IMR-90 (cell line): Measurements from ENCODE around the gene ITPK1. TPM values are rescaled to one million over a fixed set of nuclear protein-coding genes. Genes with fewer than 3 reads are reported as not detected.

Experiments used
- ATAC-seq: fragments of 200-7000 bp; cut with Tn5 transposase; 2 replicates; pipeline ENCODE4 v1.9.1; 2020; ENCODE audit warnings: low read depth, mild to moderate bottlenecking, moderate library complexity
- BruUV-seq: library from RNA; stranded (reverse); fragments of 400-500 nt; replicated peaks from 2 replicates; lab custom pipeline; 2021; lab: Mats Ljungman, UMichigan
- CTCF ChIA-PET: fragments of 300-600 bp; formaldehyde crosslinking; extraction: SDS; loops from one replicate; lab custom pipeline; 2021; ENCODE audit warnings: antibody characterized with exemption; lab: Yijun Ruan, JAX
- POLR2A ChIA-PET: fragments of 300-600 bp; sonication (Branson Sonifier 250); formaldehyde crosslinking; loops from one replicate; lab custom pipeline; 2022; ENCODE audit warnings: antibody characterized with exemption; ENCODE audit not compliant: unreplicated experiment; lab: Charles Lee
- DNase-seq: peaks from one replicate; pipeline ENCODE4 v3.0.0; 2013
- H2AFZ ChIP-seq: replicated peaks from 2 replicates; pipeline ENCODE3; 2013; ENCODE audit warnings: low read length, mild to moderate bottlenecking; ENCODE audit not compliant: poor library complexity
- H2AK5ac ChIP-seq: 2 replicates; pipeline ENCODE4 v1.6.1; 2013; ENCODE audit warnings: low read depth, low read length, inconsistent platforms
- H2AK9ac ChIP-seq: replicated peaks from 2 replicates; pipeline ENCODE3; 2013; ENCODE audit warnings: mild to moderate bottlenecking, low read depth, low read length, moderate library complexity; ENCODE audit not compliant: poor library complexity
- H2BK120ac ChIP-seq: 2 replicates; pipeline ENCODE4 v1.6.1; 2013; ENCODE audit warnings: low read depth, low read length, inconsistent platforms
- H2BK15ac ChIP-seq: 3 replicates; pipeline ENCODE4 v1.6.1; 2013; ENCODE audit warnings: low read depth, low read length, inconsistent platforms
- H2BK20ac ChIP-seq: 2 replicates; pipeline ENCODE4 v1.6.1; 2013; ENCODE audit warnings: low read depth, mild to moderate bottlenecking, inconsistent platforms, low read length, moderate library complexity
- H2BK5ac ChIP-seq: 2 replicates; pipeline ENCODE4 v1.6.1; 2013; ENCODE audit warnings: mild to moderate bottlenecking, low read depth, low read length, inconsistent platforms; ENCODE audit not compliant: poor library complexity, severe bottlenecking
- H3K14ac ChIP-seq: replicated peaks from 2 replicates; pipeline ENCODE4 v1.6.1; 2013; ENCODE audit warnings: low read depth, low read length, inconsistent platforms
- H3K18ac ChIP-seq: 2 replicates; pipeline ENCODE4 v1.6.1; 2013; ENCODE audit warnings: low read depth, low read length, control low read depth
- H3K23ac ChIP-seq: 2 replicates; pipeline ENCODE4 v1.6.1; 2013; ENCODE audit warnings: low read depth, low read length, inconsistent platforms
- H3K27ac ChIP-seq: 2 replicates; pipeline ENCODE4 v1.5.1; 2013; ENCODE audit warnings: mild to moderate bottlenecking, control low read depth, low read length; ENCODE audit not compliant: insufficient read depth
- H3K27me3 ChIP-seq: 2 replicates; pipeline ENCODE4 v1.6.1; 2013; ENCODE audit warnings: low read length; ENCODE audit not compliant: control insufficient read depth, insufficient read depth
- H3K36me3 ChIP-seq: 2 replicates; pipeline ENCODE4 v1.6.1; 2013; ENCODE audit warnings: low read length, mixed read lengths; ENCODE audit not compliant: control insufficient read depth, insufficient read depth
- H3K4ac ChIP-seq: 2 replicates; pipeline ENCODE4 v1.6.1; 2013; ENCODE audit warnings: low read depth, low read length, inconsistent platforms
- H3K4me1 ChIP-seq: 2 replicates; pipeline ENCODE4 v1.6.1; 2013; ENCODE audit warnings: low read length, mixed read lengths; ENCODE audit not compliant: control insufficient read depth, insufficient read depth
- H3K4me2 ChIP-seq: 2 replicates; pipeline ENCODE4 v1.6.1; 2013; ENCODE audit warnings: low read depth, mild to moderate bottlenecking, control low read depth, low read length, moderate library complexity
- H3K4me3 ChIP-seq: 2 replicates; pipeline ENCODE4 v1.5.1; 2013; ENCODE audit warnings: low read depth, mild to moderate bottlenecking, control low read depth, low read length, moderate library complexity; ENCODE audit not compliant: insufficient read depth
- H3K56ac ChIP-seq: 2 replicates; pipeline ENCODE4 v1.6.1; 2013; ENCODE audit warnings: low read length, inconsistent platforms; ENCODE audit not compliant: insufficient read depth; ENCODE audit errors: extremely low read depth
- H3K79me1 ChIP-seq, 2 experiments: 2 replicates each; pipeline ENCODE4 v1.6.1; 2013; ENCODE audit warnings: low read length in 2 of 2, inconsistent platforms in 1 of 2, low read depth in 1 of 2
- H3K9ac ChIP-seq: 2 replicates; pipeline ENCODE4 v1.6.1; 2013; ENCODE audit warnings: low read depth, low read length, control low read depth
- H3K9me1 ChIP-seq: 2 replicates; pipeline ENCODE4 v1.6.1; 2013; ENCODE audit warnings: low read length, inconsistent platforms; ENCODE audit not compliant: insufficient read depth
- H3K9me3 ChIP-seq: 2 replicates; pipeline ENCODE4 v1.6.1; 2013; ENCODE audit warnings: low read length; ENCODE audit not compliant: control insufficient read depth, insufficient read depth
- H4K20me1 ChIP-seq: 2 replicates; pipeline ENCODE4 v1.6.1; 2013; ENCODE audit warnings: low read length, inconsistent platforms; ENCODE audit not compliant: insufficient read depth
- H4K5ac ChIP-seq: 2 replicates; pipeline ENCODE4 v1.6.1; 2013; ENCODE audit warnings: mild to moderate bottlenecking, low read depth, low read length, control low read depth
- H4K8ac ChIP-seq, 2 experiments: 2 replicates each; pipeline ENCODE4 v1.6.1; 2013; ENCODE audit warnings: low read depth in 2 of 2, low read length in 2 of 2, control low read depth in 1 of 2, inconsistent platforms in 1 of 2
- H4K91ac ChIP-seq: 2 replicates; pipeline ENCODE4 v1.6.1; 2013; ENCODE audit warnings: low read depth, low read length, inconsistent platforms; ENCODE audit not compliant: insufficient read depth
- BHLHE40 ChIP-seq: fragments of 150-350 bp; IDR thresholded peaks from 2 replicates; pipeline ENCODE4 v1.6.1; 2016; ENCODE audit warnings: mild to moderate bottlenecking, low read depth, low read length
- CEBPB ChIP-seq: IDR thresholded peaks from 2 replicates; pipeline ENCODE4 v1.6.1; 2012; ENCODE audit warnings: low read depth, low read length, improper control_type of control experiment
- CHD1 ChIP-seq: IDR thresholded peaks from 2 replicates; pipeline ENCODE4 v1.6.1; 2012; ENCODE audit warnings: low read depth, low read length, improper control_type of control experiment
- CTCF ChIP-seq: conservative IDR thresholded peaks from 2 replicates; pipeline ENCODE4 v1.5.1; 2012; ENCODE audit warnings: mild to moderate bottlenecking, low read depth, low read length, improper control_type of control experiment
- ELK1 ChIP-seq: fragments of 150-350 bp; IDR thresholded peaks from 2 replicates; pipeline ENCODE4 v1.6.1; 2016; ENCODE audit warnings: low read depth, mild to moderate bottlenecking, low read length, moderate library complexity, borderline replicate concordance
- FOS ChIP-seq: fragments of 150-350 bp; IDR thresholded peaks from 2 replicates; pipeline ENCODE4 v1.6.1; 2016; ENCODE audit warnings: low read depth, low read length
- MAFK ChIP-seq: IDR thresholded peaks from 2 replicates; pipeline ENCODE4 v1.6.1; 2012; ENCODE audit warnings: low read depth, low read length, improper control_type of control experiment
- MAZ ChIP-seq: IDR thresholded peaks from 2 replicates; pipeline ENCODE4 v1.6.1; 2012; ENCODE audit warnings: low read depth, mild to moderate bottlenecking, low read length, improper control_type of control experiment, moderate library complexity, borderline replicate concordance
- MXI1 ChIP-seq: IDR thresholded peaks from 2 replicates; pipeline ENCODE4 v1.6.1; 2012; ENCODE audit warnings: low read depth, mild to moderate bottlenecking, low read length, moderate library complexity, borderline replicate concordance
- NFE2L2 ChIP-seq: fragments of 150-350 bp; IDR thresholded peaks from 2 replicates; pipeline ENCODE4 v1.6.1; 2016; ENCODE audit warnings: low read depth, mild to moderate bottlenecking, low read length
- POLR2A ChIP-seq: IDR thresholded peaks from 2 replicates; pipeline ENCODE4 v1.6.1; 2012; ENCODE audit warnings: mild to moderate bottlenecking, low read depth, low read length
- RAD21 ChIP-seq: IDR thresholded peaks from 2 replicates; pipeline ENCODE4 v1.6.1; 2012; ENCODE audit warnings: low read length, improper control_type of control experiment
- RCOR1 ChIP-seq: IDR thresholded peaks from 2 replicates; pipeline ENCODE4 v1.6.1; 2012; ENCODE audit warnings: mild to moderate bottlenecking, low read length, improper control_type of control experiment; ENCODE audit not compliant: insufficient replicate concordance
- RFX5 ChIP-seq: IDR thresholded peaks from 2 replicates; pipeline ENCODE4 v1.8.0; 2012; ENCODE audit warnings: low read depth, mild to moderate bottlenecking, low read length, moderate library complexity
- USF2 ChIP-seq: fragments of 150-350 bp; IDR thresholded peaks from 2 replicates; pipeline ENCODE4 v1.6.1; 2017; ENCODE audit warnings: mild to moderate bottlenecking, antibody characterized with exemption, low read length, low read depth
- WGBS, 2 experiments: methylation state at CpG; one replicate each; pipeline versions ENCODE4 v1.1.5 to v1.1.7; 2013; ENCODE audit warnings: missing lambda C conversion rate in 2 of 2; ENCODE audit not compliant: insufficient read length in 1 of 2; ENCODE audit errors: extremely low coverage in 2 of 2; 5-methylcytosine and 5-hydroxymethylcytosine counted together
- dilution Hi-C: fragments of 300-500 bp; cut with HindIII; formaldehyde crosslinking; loops from one replicate; pipeline ENCODE4 v1.14.3; 2018; ENCODE audit warnings: low sequenced_read_pairs; ENCODE audit not compliant: unreplicated experiment
- in situ Hi-C: fragments of 300-500 bp; cut with MboI; formaldehyde crosslinking; loops from 3 replicates; pipeline ENCODE4 v1.14.3; 2019; ENCODE audit warnings: low sequenced_read_pairs, inconsistent platforms, mixed read lengths
- intact Hi-C: fragments of 100-400 bp; cut with micrococcal nuclease; formaldehyde crosslinking; loops from 2 replicates; pipeline ENCODE4 v1.10.0; 2022
- polyA plus RNA-seq, 3 experiments: library from polyadenylated mRNA; depleted of rRNA; stranded (reverse); fragments of >200 nt; gene quantifications; 2 replicates each; pipeline ENCODE4 v1.2.3, GENCODE V29; 2012; ENCODE audit warnings: low replicate concordance in 1 of 3
- total RNA-seq: library from RNA; depleted of rRNA; stranded (reverse); fragments of >200 nt; gene quantifications from 2 replicates; pipeline ENCODE4 v1.2.3, GENCODE V29; 2012

Gene ITPK1
- total and polyA plus RNA-seq, 2 of the 4 experiments (the other 2 are of a cell fraction): 21.7 to 26.9 TPM

GRCh38 chr14:93095742-93096510 is 19.8 kb downstream of the ITPK1 start:
- Histone ChIP-seq H4K91ac (no peak overlapping the region), H2AK9ac (no peak overlapping the region), H3K9me1 (no peaks in the 10 kb centered on the region; the same call in 1 of the 2 replicates), H3K36me3 (no peaks in the 10 kb centered on the region), H3K9me3 (no peaks in the 10 kb centered on the region), H3K79me1 (peaks cover 0 to 3% of the 10 kb centered on the region in 2 experiments; a peak in 1 of 4 replicates), H2BK120ac (no peak overlapping the region), H3K23ac (no peak overlapping the region), H3K4me1 (peaks cover 2% of the 10 kb centered on the region; the same call in 1 of the 2 replicates), H3K9ac (no peak overlapping the region), H3K4me2 (no peak overlapping the region), H2AK5ac (no peak overlapping the region), H4K5ac (no peak overlapping the region), H3K4ac (no peak overlapping the region), H3K4me3 (no peak overlapping the region), H2AFZ (no peak overlapping the region), H3K18ac (no peak overlapping the region), H2BK15ac (no peak overlapping the region), H3K56ac (no peak overlapping the region), H2BK5ac (no peak overlapping the region), H3K14ac (no peak overlapping the region), H4K8ac (no peak overlapping the region), H3K27ac (no peak overlapping the region), H2BK20ac (no peak overlapping the region), H4K20me1 (peaks cover 16% of the 10 kb centered on the region; the same call in 1 of the 2 replicates), H3K27me3 (no peaks in the 10 kb centered on the region; the same call in 1 of the 2 replicates)
- BruUV-seq: no TSS peak
- DNase-seq: no peak
- intact Hi-C loops: no loop called here
- CTCF ChIA-PET: interaction anchor here (1.3 kb wide), 1 partner anchor 17 kb away, joined by 3 read pairs; no protein-coding TSS in a partner anchor
- dilution Hi-C loops: no loop called here
- POLR2A ChIA-PET: no interaction called here
- WGBS, 2 experiments: 90% methylated on average over 8 of the region's 13 CpGs; no CpG with 5 or more reads in 1 of the 2 experiments
- ATAC-seq: no peak
- in situ Hi-C loops: no loop called here
- no peak for TF ChIP-seq ELK1
- no peak for TF ChIP-seq NFE2L2
- TF ChIP-seq CTCF: no peak
- no peak for TF ChIP-seq RAD21
- no peak for TF ChIP-seq USF2
- TF ChIP-seq FOS: no peak
- no peak for TF ChIP-seq BHLHE40
- TF ChIP-seq MAZ: no peak
- no peak for TF ChIP-seq MAFK
- no peak for TF ChIP-seq RCOR1
- no peak for TF ChIP-seq CEBPB
- TF ChIP-seq MXI1: no peak
- TF ChIP-seq RFX5: no peak
- no peak for TF ChIP-seq CHD1
- TF ChIP-seq POLR2A: no peak
